LNCaP clone FGC (cell line): Measurements from ENCODE around the gene VGF.
"Not testable (repeated sequence)": the region's sequence is repeated elsewhere in the genome, so short reads cannot be mapped to it uniquely, and the experiment has no call there.

ENCODE experiments used
- DNase-seq: peaks from one replicate; pipeline ENCODE4 v3.0.0-alpha.2; 2011; ENCODE audit warnings: low read depth
- H3K4me3 ChIP-seq: 2 replicates; pipeline ENCODE4 v1.5.1; 2011; ENCODE audit warnings: mild to moderate bottlenecking, low read depth, low read length, control low read depth
- TF ChIP-seq, protein P1 (sequence below): IDR thresholded peaks from 2 replicates; pipeline ENCODE4 v1.5.1; 2012; ENCODE audit warnings: mild to moderate bottlenecking; ENCODE audit not compliant: control insufficient read depth, insufficient read depth; ENCODE audit errors: extremely low read depth

VGF gene

DNA sequence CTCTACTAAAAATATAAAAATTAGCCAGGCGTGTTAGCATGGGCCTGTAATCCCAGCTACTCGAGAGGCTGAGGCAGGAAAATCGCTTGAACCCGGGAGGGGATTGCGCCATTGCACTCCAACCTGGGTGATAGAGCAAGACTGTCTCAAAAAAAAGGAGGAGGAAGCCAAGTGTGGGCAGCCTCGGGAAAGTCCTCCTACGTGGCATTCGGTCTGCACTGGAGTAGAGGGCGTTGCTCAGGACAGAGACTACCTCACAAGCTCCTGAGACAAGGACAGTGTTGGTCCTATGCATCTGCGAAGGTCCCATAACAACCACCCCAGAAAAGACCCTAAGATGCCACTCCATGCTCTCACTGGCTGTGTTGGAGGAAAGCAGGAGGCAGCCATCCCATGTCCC, 48.5 kb downstream of the VGF start:
- H3K4me3 ChIP-seq = no peak overlapping the region
- TF ChIP-seq, protein P1, sequence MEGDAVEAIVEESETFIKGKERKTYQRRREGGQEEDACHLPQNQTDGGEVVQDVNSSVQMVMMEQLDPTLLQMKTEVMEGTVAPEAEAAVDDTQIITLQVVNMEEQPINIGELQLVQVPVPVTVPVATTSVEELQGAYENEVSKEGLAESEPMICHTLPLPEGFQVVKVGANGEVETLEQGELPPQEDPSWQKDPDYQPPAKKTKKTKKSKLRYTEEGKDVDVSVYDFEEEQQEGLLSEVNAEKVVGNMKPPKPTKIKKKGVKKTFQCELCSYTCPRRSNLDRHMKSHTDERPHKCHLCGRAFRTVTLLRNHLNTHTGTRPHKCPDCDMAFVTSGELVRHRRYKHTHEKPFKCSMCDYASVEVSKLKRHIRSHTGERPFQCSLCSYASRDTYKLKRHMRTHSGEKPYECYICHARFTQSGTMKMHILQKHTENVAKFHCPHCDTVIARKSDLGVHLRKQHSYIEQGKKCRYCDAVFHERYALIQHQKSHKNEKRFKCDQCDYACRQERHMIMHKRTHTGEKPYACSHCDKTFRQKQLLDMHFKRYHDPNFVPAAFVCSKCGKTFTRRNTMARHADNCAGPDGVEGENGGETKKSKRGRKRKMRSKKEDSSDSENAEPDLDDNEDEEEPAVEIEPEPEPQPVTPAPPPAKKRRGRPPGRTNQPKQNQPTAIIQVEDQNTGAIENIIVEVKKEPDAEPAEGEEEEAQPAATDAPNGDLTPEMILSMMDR = no peak
- no peak for DNase-seq

DNA sequence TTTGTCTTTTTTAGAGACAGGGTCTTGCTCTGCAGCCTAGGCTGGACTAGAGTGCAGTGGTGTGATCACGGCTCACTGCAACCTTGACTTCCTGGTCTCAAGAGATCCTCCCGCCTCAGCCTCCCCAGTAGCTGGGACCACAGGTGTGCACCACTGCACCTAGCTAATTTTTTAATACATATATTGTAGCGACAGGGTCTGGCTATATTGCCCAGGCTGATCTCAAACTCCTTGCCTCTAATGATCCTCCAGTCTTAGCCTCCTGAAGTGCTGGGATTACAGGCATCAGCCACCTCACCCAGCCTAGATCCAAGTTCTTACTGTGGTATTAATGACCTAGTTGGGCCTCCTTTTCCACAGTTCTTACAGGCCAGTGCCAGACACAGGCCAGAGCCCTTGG, 50.2 kb downstream of the VGF start:
- no peak overlapping the region for H3K4me3 ChIP-seq
- no peak for DNase-seq
- TF ChIP-seq, protein P1 = no peak

DNA sequence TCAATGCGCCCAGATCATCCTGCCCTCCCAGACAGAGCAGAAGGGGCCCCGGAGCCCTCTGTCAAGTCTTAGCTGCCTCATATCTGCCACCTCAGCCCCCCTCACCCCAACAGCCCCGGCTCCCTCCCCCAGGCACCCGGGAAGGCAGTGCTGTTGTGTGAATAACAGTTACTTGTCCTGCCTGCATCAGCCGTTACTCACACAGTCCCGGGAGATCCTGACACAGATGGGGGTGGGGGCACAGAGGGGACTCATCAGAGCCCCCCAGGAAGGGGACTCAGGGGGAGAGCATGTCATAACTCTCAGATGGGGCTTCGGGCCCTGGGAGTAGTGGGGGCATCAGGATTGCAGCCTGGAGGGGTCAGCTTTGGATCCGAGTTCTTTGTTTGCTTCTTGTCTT, 50.9 kb downstream of the VGF start:
- no peak for DNase-seq
- TF ChIP-seq, protein P1 = no peak
- no peak overlapping the region for H3K4me3 ChIP-seq

GRCh38 chr7:101113836-101114235, 51.5 kb downstream of the VGF start:
- H3K4me3 ChIP-seq = no peak overlapping the region
- TF ChIP-seq, protein P1 = no peak
- DNase-seq = no peak

DNA sequence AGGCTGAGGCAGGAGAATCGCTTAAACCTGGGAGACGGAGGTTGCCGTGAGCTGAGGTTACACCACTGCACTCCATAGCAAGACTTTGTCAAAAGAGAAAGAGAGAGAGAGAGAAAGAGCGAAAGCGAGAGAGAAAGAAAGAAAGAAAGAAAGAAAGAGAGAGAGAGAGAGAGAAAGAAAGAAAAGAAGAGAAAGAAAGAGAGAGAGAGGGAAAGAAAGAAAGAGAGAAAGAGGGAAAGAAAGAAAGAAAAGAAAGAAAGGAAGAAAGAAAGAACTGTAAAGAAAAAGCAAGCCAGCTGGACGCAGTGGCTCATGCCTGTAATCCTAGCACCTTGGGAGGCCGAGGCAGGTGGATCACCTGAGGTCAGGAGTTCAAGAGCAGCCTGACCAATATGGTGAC, 52.2 kb downstream of the VGF start:
- not testable (repeated sequence) for DNase-seq, H3K4me3 ChIP-seq
